ENCODE results near the gene VAV2. TPM values are rescaled to one million over a fixed set of nuclear protein-coding genes. Genes with fewer than 3 reads are reported as not detected.

The VAV2 gene
- total and polyA plus RNA-seq, 9 of the 15 experiments (the other 6 are each of a cell fraction or from before 2014, with no cell fraction given) = 0.01 to 2.7 (median 1.0) TPM; not detected in 1

GRCh38 chr9:133917375-133917774, 74.7 kb downstream of the VAV2 start (continued):
- TF ChIP-seq, protein P1, sequence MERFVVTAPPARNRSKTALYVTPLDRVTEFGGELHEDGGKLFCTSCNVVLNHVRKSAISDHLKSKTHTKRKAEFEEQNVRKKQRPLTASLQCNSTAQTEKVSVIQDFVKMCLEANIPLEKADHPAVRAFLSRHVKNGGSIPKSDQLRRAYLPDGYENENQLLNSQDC (CRISPR knock-in tag; IDR thresholded peaks at IDR 0.05) = no peak
- TF ChIP-seq SIRT6 (IDR thresholded peaks at IDR 0.05; ENCODE audit: low read depth, low read length) = no peak
- no peak for TF ChIP-seq U2AF2 (optimal IDR thresholded peaks at IDR 0.05; ENCODE audit: low read depth, low read length)
- TF ChIP-seq ETV1 (tag; conservative IDR thresholded peaks at IDR 0.05; ENCODE audit: low read depth) = no peak
- TF ChIP-seq, protein P2, sequence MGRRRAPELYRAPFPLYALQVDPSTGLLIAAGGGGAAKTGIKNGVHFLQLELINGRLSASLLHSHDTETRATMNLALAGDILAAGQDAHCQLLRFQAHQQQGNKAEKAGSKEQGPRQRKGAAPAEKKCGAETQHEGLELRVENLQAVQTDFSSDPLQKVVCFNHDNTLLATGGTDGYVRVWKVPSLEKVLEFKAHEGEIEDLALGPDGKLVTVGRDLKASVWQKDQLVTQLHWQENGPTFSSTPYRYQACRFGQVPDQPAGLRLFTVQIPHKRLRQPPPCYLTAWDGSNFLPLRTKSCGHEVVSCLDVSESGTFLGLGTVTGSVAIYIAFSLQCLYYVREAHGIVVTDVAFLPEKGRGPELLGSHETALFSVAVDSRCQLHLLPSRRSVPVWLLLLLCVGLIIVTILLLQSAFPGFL (CRISPR knock-in tag; IDR thresholded peaks at IDR 0.05) = no peak
- TF ChIP-seq GTF2A2 (tag; IDR thresholded peaks at IDR 0.05) = no peak
- no peak for TF ChIP-seq SIN3B (IDR thresholded peaks at IDR 0.05; ENCODE audit: low read depth)
- no peak for TF ChIP-seq ATF4 (CRISPR knock-in tag; IDR thresholded peaks at IDR 0.05)
- no peak for TF ChIP-seq ZNF316 (IDR thresholded peaks at IDR 0.05)
- TF ChIP-seq STAT6 (CRISPR knock-in tag; IDR thresholded peaks at IDR 0.05) = no peak

Measured in K562 (cell line).